Renal pelvis (tissue), 12 donors: Measurements from ENCODE around the gene THY1. TPM values are rescaled to one million over a fixed set of nuclear protein-coding genes. Genes with fewer than 3 reads are reported as not detected.
"Not testable (repeated sequence)": the region's sequence is repeated elsewhere in the genome, so short reads cannot be mapped to it uniquely, and the experiment has no call there.

Experiments used
- DNase-seq: peaks from one replicate; pipeline ENCODE4 v3.0.0-alpha.2; 2013
- long read RNA-seq, 16 experiments: transcript quantifications; one replicate each; lab custom pipeline, GENCODE V29; 2026
- polyA plus RNA-seq, 3 donors: library from polyadenylated mRNA; unstranded; fragments of 120-200 nt; gene quantifications; one replicate each; pipeline ENCODE4 v1.2.1, GENCODE V29; 2013; ENCODE audit not compliant: insufficient read length in 3 of 3

Gene THY1
- 10 to 100 TPM; 70.5 to 87.3 (median 78.1) TPM for polyA plus RNA-seq
- long read RNA-seq, donor 1, transcript THY1-210 (1 exons, 2,427 nt): minor isoform, 7 of 35 reads
- long read RNA-seq, donor 1, transcript THY1-201 (4 exons, 3,556 nt): major isoform, 21 of 35 reads
- long read RNA-seq, donor 1, partial matches to known transcripts: 6 of 35 reads
- long read RNA-seq, donor 1, other reads (novel, unspliced or antisense): 0 of 35 reads
- long read RNA-seq, donor 2, transcript THY1-201 (4 exons, 3,556 nt): major isoform, 36 of 45 reads
- long read RNA-seq, donor 2, partial matches to known transcripts: 5 of 45 reads
- long read RNA-seq, donor 2, other reads (novel, unspliced or antisense): 0 of 45 reads
- long read RNA-seq, donor 3, transcript THY1-201 (4 exons, 3,556 nt): major isoform, 29 of 53 reads
- long read RNA-seq, donor 3, transcript THY1-210 (1 exons, 2,427 nt): minor isoform, 8 of 53 reads
- long read RNA-seq, donor 3, partial matches to known transcripts: 16 of 53 reads
- long read RNA-seq, donor 3, other reads (novel, unspliced or antisense): 0 of 53 reads
- long read RNA-seq, donor 4, transcript THY1-201 (4 exons, 3,556 nt): major isoform, 34 of 43 reads
- long read RNA-seq, donor 4, partial matches to known transcripts: 5 of 43 reads
- long read RNA-seq, donor 4, other reads (novel, unspliced or antisense): 0 of 43 reads
- long read RNA-seq, donor 5, transcript THY1-201 (4 exons, 3,556 nt): major isoform, 8 of 16 reads
- long read RNA-seq, donor 5, partial matches to known transcripts: 5 of 16 reads
- long read RNA-seq, donor 5, other reads (novel, unspliced or antisense): 0 of 16 reads
- long read RNA-seq, donor 6, transcript THY1-201 (4 exons, 3,556 nt): major isoform, 27 of 31 reads
- long read RNA-seq, donor 6, partial matches to known transcripts: 0 of 31 reads
- long read RNA-seq, donor 6, other reads (novel, unspliced or antisense): 0 of 31 reads
- long read RNA-seq, donor 7, transcript THY1-201 (4 exons, 3,556 nt): major isoform, 31 of 66 reads
- long read RNA-seq, donor 7, transcript THY1-210 (1 exons, 2,427 nt): minor isoform, 12 of 66 reads
- long read RNA-seq, donor 7, partial matches to known transcripts: 21 of 66 reads
- long read RNA-seq, donor 7, other reads (novel, unspliced or antisense): 0 of 66 reads
- long read RNA-seq, donor 8, transcript THY1-201 (4 exons, 3,556 nt): major isoform, 22 of 30 reads
- long read RNA-seq, donor 8, partial matches to known transcripts: 6 of 30 reads
- long read RNA-seq, donor 8, other reads (novel, unspliced or antisense): 0 of 30 reads
- long read RNA-seq, donor 9, transcript THY1-201 (4 exons, 3,556 nt): major isoform, 38 of 49 reads
- long read RNA-seq, donor 9, partial matches to known transcripts: 8 of 49 reads
- long read RNA-seq, donor 9, other reads (novel, unspliced or antisense): 0 of 49 reads
- long read RNA-seq, donor 10, transcript THY1-201 (4 exons, 3,556 nt): major isoform, 22 of 38 reads
- long read RNA-seq, donor 10, partial matches to known transcripts: 14 of 38 reads
- long read RNA-seq, donor 10, other reads (novel, unspliced or antisense): 0 of 38 reads
- long read RNA-seq, donor 11, transcript THY1-210 (1 exons, 2,427 nt): minor isoform, 7 of 50 reads
- long read RNA-seq, donor 11, transcript THY1-201 (4 exons, 3,556 nt): major isoform, 25 of 50 reads
- long read RNA-seq, donor 11, partial matches to known transcripts: 17 of 50 reads
- long read RNA-seq, donor 11, other reads (novel, unspliced or antisense): 0 of 50 reads
- long read RNA-seq, donor 12, transcript THY1-210 (1 exons, 2,427 nt): minor isoform, 7 of 46 reads
- long read RNA-seq, donor 12, transcript THY1-201 (4 exons, 3,556 nt): major isoform, 38 of 46 reads
- long read RNA-seq, donor 12, partial matches to known transcripts: 0 of 46 reads
- long read RNA-seq, donor 12, other reads (novel, unspliced or antisense): 0 of 46 reads
- long read RNA-seq, donor 13, transcript THY1-201 (4 exons, 3,556 nt): major isoform, 15 of 19 reads
- long read RNA-seq, donor 13, partial matches to known transcripts: 0 of 19 reads
- long read RNA-seq, donor 13, other reads (novel, unspliced or antisense): 0 of 19 reads
- long read RNA-seq, donor 14: 0 reads
- long read RNA-seq, donor 15, transcript THY1-201 (4 exons, 3,556 nt): major isoform, 45 of 55 reads
- long read RNA-seq, donor 15, transcript THY1-210 (1 exons, 2,427 nt): minor isoform, 8 of 55 reads
- long read RNA-seq, donor 15, partial matches to known transcripts: 0 of 55 reads
- long read RNA-seq, donor 15, other reads (novel, unspliced or antisense): 0 of 55 reads
- long read RNA-seq, donor 16, transcript THY1-201 (4 exons, 3,556 nt): major isoform, 40 of 47 reads
- long read RNA-seq, donor 16, transcript THY1-210 (1 exons, 2,427 nt): minor isoform, 6 of 47 reads
- long read RNA-seq, donor 16, partial matches to known transcripts: 0 of 47 reads
- long read RNA-seq, donor 16, other reads (novel, unspliced or antisense): 0 of 47 reads

- peak; percentile 51 for DNase-seq
These were observed at the start of gene THY1 for GRCh38 chr11:119422809-119423508. Gene THY1, minus strand, starts transcription at chr11:119423172. Its CDS starts 2,267 bp downstream, at chr11:119420905.

DNA sequence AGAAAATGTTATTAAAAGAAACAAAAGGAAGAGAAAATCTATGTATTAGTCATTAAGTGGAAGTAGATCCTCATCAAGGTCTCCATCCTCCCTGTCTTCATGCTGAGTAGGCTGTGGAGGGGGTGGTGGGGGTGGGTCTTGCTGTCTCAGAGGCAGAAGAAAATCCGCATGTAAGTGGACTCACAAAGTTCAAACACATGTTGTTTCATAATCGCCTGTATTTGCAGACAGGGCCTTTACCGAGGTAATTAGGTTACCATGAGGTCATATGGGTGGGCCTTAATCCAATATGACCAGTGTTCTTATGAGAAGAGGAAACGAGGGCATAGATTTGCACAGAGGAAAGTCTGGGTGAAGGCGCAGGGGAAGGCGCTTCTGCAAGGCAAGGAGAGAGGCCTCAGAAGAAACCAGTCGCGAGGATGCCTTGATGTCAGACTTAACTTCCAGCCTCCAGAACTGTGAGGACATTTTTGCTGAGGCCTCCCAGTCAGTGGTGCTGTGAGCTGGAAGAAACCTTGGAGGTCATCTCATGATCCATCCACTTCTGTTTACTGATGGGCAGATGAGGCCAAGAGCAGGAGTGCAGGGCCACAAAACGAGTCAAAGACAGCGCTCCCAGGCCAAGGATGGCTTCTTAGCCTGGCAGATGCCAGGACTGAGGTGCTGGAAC lies 49.3 kb upstream of the THY1 start:
- DNase-seq: no peak

DNA sequence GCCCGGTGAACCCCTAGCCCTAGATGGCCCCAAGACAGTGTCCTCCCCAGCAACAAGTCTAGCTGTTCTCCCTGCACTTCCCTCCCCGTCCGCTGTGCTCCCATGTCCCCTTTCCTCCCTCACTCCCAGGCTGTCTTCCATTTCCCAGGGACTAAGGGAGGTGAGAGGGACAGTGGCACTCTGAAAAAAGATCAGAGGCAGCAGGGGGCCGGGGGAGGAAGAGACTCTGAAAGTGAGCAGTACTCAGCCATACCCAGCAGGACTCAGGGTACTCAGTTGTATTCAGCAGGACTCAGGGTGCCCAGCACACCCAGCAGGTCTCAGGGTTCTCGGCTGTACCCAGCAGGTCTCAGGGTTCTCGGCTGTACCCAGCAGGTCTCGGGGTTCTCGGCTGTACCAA lies 48.4 kb upstream of the THY1 start:
- DNase-seq: no peak

DNA sequence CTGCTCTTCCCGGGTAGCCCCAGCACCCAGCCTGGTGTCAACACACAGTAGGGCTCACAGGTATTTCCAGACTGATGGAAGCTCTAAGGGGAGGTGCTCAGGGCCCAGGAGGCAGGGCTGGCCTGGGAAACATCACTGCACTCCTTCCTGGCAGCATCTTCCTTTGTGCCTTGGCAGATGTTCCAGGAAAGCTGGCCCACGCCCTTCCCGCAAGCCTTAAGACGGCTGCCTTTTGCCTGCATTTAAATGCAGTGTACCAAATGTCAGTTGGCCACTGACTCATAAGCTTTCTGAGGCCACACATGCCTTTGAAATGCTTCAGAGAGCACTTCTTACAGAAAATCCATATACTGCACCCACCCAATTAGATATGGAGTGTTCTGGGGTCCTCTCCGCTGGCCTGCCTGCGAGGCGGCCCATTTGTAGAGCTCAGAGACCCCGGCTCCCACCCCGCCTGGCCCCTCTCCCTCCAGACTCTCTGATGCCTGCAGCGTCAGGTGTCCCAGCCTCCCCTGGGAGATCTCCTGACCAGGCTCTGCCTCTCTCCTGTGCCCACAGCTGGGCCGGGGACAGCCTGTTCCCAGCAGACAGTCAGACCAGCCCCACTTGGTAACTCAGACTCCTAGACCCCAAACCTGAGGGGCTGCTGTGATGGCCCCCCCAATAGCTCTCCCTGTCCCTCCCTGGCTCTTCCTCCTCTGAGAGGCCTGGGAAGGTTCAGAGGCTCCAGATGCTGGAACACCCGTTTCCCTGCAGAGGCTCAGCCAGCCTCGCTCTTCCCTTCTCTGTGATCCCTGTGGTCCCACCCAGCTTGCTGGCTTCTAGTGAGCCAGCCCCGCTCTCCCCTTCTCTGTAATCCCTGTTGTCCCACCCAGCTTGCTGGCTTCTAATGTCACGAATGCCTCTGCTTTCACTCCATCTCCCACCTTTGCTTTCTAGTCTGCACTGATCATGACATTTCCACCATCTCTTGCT lies 47.6 kb upstream of the THY1 start:
- no peak for DNase-seq

DNA sequence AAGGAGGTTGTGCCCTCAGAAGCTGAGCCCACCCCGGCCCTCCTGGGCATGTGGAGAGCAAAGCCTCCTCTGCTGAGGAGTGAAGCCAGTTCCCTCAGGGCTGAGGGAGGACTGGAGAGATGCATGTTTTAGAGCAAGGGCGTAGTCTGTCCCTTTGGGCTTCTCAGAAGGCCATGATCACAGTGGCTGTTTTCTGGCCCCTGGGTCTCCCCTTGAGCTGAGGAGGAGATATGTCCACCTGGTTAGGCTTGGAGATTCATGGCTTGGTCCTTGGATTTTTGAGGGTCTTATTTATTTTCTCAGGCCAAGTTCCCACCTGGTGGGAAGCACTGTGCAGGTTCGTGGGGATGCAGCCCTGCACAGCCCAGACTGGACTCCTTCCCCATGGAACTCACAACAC lies 46.5 kb upstream of the THY1 start:
- no peak for DNase-seq

- DNase-seq: no peak
These were observed 45.5 kb upstream of the THY1 start for GRCh38 chr11:119468511-119468910.

DNA sequence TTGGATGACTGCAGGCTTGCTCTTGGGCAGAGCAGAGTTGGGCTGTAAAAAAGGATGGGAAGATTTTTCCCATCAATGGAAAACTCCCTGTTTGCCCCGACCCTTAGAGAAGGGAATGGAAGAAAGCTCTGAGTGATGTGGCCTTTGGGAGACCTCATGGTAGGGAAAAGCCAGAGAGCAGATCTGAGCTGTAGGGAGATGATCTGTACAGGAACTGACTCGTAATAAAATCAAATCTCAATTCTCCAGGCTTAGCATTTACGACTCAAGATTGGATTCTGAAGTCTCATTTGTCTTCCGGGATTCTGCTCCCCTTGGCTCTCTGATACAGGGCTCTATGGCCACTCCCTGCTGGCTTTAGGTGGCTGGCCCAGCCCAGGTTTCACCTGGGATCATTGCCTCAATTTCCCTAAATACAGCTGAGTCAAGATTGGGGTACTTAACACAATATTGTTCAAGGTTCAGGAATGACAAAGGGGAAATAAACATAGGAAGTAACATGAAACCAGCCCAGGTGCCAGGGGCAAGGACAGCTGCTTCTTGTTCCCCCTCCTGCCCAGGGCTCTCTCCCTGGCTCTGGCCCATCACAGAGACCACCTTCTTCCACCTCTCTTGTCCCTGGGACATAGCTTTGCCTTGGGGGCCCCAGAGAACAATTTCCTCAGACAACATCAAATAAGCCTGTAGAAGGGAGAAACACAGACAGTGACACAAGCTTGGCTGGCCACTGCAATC lies 38.4 kb upstream of the THY1 start:
- DNase-seq: no peak

- no peak for DNase-seq
These were observed 37.6 kb upstream of the THY1 start for GRCh38 chr11:119460582-119460981.

GRCh38 chr11:119460097-119460496 lies 37.1 kb upstream of the THY1 start:
- DNase-seq: no peak

GRCh38 chr11:119459293-119459976 lies 36.5 kb upstream of the THY1 start:
- DNase-seq: no peak

GRCh38 chr11:119455708-119456107 lies 32.7 kb upstream of the THY1 start:
- DNase-seq: not testable (repeated sequence)

DNA sequence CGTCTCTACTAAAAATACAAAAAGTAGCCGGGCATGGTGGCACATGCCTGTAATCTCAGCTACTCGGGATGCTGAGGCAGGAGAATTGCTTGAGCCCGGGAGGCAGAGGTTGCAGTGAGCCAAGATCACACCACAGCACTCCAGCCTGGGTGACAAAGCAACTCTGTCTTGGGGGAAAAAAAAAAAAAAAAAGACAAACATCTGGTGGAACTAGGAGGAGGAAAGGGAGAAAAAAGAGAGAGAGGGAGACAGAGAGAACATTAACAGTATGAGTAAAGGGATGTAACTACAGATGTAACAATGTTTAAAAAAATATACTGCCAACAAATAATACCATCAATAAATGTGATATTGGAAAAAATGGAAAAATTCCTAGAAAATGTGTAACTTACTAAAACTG lies 32.3 kb upstream of the THY1 start:
- not testable (repeated sequence) for DNase-seq

- no peak for DNase-seq
These were observed 30.9 kb upstream of the THY1 start for GRCh38 chr11:119453881-119454280.

DNA sequence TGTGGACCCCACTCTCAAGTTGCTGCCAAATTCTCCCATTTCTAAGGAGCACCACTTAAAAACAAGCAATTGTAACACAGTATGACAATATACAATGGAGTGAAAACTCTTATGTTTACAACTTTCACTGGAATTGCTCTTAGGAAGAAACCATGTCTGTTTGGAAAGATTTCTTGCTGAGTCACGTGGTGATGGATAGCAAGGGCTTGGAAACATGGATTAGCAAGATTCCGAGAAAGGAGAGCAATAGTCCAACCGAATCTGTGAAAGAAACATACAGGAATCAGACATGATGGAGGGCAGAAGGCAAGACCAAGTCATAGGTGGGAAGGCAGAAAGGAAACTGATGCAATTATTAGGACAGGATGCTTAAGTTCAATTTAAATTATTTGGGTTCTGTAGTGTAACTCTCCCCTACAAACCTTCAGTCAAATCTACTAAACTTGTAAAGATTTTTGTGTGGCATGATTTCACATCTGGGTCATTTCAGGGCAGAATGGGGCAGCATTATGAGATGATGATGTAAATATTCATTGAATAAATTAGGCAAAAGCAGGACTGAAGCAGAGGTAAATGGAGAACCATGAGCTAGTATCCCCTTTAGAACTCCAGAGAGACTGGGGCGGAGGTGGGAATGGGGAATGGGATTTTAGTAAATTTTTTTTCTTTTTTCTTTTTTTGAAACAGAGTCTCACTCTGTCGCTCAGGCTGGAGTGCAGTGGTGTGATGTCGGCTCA lies 27.8 kb upstream of the THY1 start:
- no peak for DNase-seq

DNA sequence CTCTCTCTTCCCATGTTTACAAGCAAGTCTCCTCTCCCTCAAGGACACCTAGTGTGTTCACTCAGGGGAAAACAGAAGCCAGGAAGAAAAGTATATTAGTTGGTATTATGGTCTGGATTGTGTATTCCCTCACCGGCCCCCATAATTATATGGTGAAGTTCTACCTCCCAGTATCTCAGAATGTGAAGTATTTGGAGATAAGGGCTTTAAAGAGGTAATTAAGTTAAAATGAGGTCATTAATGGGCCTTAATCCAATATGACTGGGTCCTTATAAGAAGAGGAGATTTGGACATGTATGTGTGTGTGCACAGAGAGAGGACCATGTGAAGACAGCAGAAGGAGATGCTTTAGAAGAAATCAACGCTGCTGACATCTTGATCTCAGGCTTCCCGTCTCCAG lies 26.5 kb upstream of the THY1 start:
- DNase-seq: no peak
